Effector memory CD8-positive, alpha-beta T cell (primary cell): ENCODE data around the gene CPE.

Experiments
- ATAC-seq: fragments of 150-1000 bp; cut with Tn5 transposase; replicated peaks from 2 replicates; pipeline ENCODE4 v1.10.0; 2021; ENCODE audit warnings: mild to moderate bottlenecking, moderate library complexity
- DNase-seq, 3 experiments: peaks; one replicate each; pipeline ENCODE4 v3.0.0; 2021
- H3K27ac Mint-ChIP-seq, 2 donors: one replicate each; pipeline ENCODE4 v1.8.0; 2022; ENCODE audit warnings: mild to moderate bottlenecking in 2 of 2, mixed read lengths in 2 of 2, moderate library complexity in 2 of 2
- H3K27me3 Mint-ChIP-seq, 2 donors: one replicate each; pipeline ENCODE4 v1.8.0; 2022; ENCODE audit warnings: mixed read lengths in 2 of 2
- H3K36me3 Mint-ChIP-seq: one replicate; pipeline ENCODE4 v1.8.0; 2022; ENCODE audit warnings: mild to moderate bottlenecking, moderate library complexity, mixed read lengths; ENCODE audit not compliant: insufficient read depth
- H3K4me1 Mint-ChIP-seq, 2 donors: one replicate each; pipeline ENCODE4 v1.8.0; 2022; ENCODE audit warnings: low read depth in 2 of 2, mixed read lengths in 2 of 2
- H3K4me3 Mint-ChIP-seq, 2 donors: one replicate each; pipeline ENCODE4 v1.8.0; 2022; ENCODE audit warnings: mild to moderate bottlenecking in 2 of 2, mixed read lengths in 2 of 2, moderate library complexity in 2 of 2
- H3K9me3 Mint-ChIP-seq, 2 donors: one replicate each; pipeline ENCODE4 v1.8.0; 2022; ENCODE audit warnings: mixed read lengths in 2 of 2

The CPE gene

GRCh38 chr4:165351359-165352130, 27.3 kb upstream of the CPE start:
- Mint-ChIP-seq H3K9me3 (no peaks in the 10 kb centered on the region), H3K36me3 (no peaks in the 10 kb centered on the region), H3K4me1 (no peaks in the 10 kb centered on the region), H3K27ac (no peak overlapping the region), H3K4me3 (no peak overlapping the region), H3K27me3 (peaks cover 25 to 39% of the 10 kb centered on the region in 2 donors)
- no peak for DNase-seq
- no peak for ATAC-seq

GRCh38 chr4:165355900-165356300, 22.9 kb upstream of the CPE start:
- Mint-ChIP-seq H3K4me1 (no peaks in the 10 kb centered on the region), H3K9me3 (no peaks in the 10 kb centered on the region), H3K27ac (no peak overlapping the region), H3K27me3 (peaks cover 44 to 72% of the 10 kb centered on the region in 2 donors), H3K36me3 (no peaks in the 10 kb centered on the region), H3K4me3 (no peak overlapping the region)
- no peak for DNase-seq
- ATAC-seq = no peak

GRCh38 chr4:165359506-165359905, 19.3 kb upstream of the CPE start:
- H3K4me1 Mint-ChIP-seq = no peaks in the 10 kb centered on the region
- no peaks in the 10 kb centered on the region for H3K9me3 Mint-ChIP-seq
- no peaks in the 10 kb centered on the region for H3K36me3 Mint-ChIP-seq
- no peak overlapping the region for H3K4me3 Mint-ChIP-seq
- DNase-seq (no peak), ATAC-seq (no peak)
- peaks cover 39 to 67% of the 10 kb centered on the region in 2 donors for H3K27me3 Mint-ChIP-seq
- H3K27ac Mint-ChIP-seq = no peak overlapping the region

- Mint-ChIP-seq H3K27me3 (peaks cover 39 to 65% of the 10 kb centered on the region in 2 donors), H3K4me1 (no peaks in the 10 kb centered on the region), H3K9me3 (no peaks in the 10 kb centered on the region), H3K36me3 (no peaks in the 10 kb centered on the region), H3K4me3 (no peak overlapping the region), H3K27ac (no peak overlapping the region)
- ATAC-seq = no peak
- DNase-seq = no peak
These were observed 18.6 kb upstream of the CPE start for GRCh38 chr4:165360041-165360695.

GRCh38 chr4:165360985-165361670, 17.7 kb upstream of the CPE start:
- Mint-ChIP-seq H3K9me3 (no peaks in the 10 kb centered on the region), H3K4me1 (no peaks in the 10 kb centered on the region), H3K36me3 (no peaks in the 10 kb centered on the region), H3K4me3 (no peak overlapping the region), H3K27ac (no peak overlapping the region), H3K27me3 (peaks cover 39 to 57% of the 10 kb centered on the region in 2 donors)
- no peak for ATAC-seq
- DNase-seq = no peak

GRCh38 chr4:165361810-165362209, 17.0 kb upstream of the CPE start:
- ATAC-seq (no peak), DNase-seq (no peak)
- Mint-ChIP-seq H3K4me1 (no peaks in the 10 kb centered on the region), H3K4me3 (no peak overlapping the region), H3K27ac (no peak overlapping the region), H3K27me3 (peaks cover 39 to 57% of the 10 kb centered on the region in 2 donors), H3K36me3 (no peaks in the 10 kb centered on the region), H3K9me3 (no peaks in the 10 kb centered on the region)

GRCh38 chr4:165364452-165365080, 14.2 kb upstream of the CPE start:
- no peaks in the 10 kb centered on the region for H3K9me3 Mint-ChIP-seq
- DNase-seq (no peak), ATAC-seq (no peak)
- no peak overlapping the region for H3K4me3 Mint-ChIP-seq
- H3K4me1 Mint-ChIP-seq = no peaks in the 10 kb centered on the region
- H3K27me3 Mint-ChIP-seq = peaks cover 27 to 32% of the 10 kb centered on the region in 2 donors
- no peak overlapping the region for H3K27ac Mint-ChIP-seq
- H3K36me3 Mint-ChIP-seq = no peaks in the 10 kb centered on the region

GRCh38 chr4:165367040-165367439, 11.8 kb upstream of the CPE start:
- H3K4me1 Mint-ChIP-seq = no peaks in the 10 kb centered on the region
- H3K27ac Mint-ChIP-seq = no peak overlapping the region
- no peak overlapping the region for H3K4me3 Mint-ChIP-seq
- no peaks in the 10 kb centered on the region for H3K9me3 Mint-ChIP-seq
- peaks cover 6 to 10% of the 10 kb centered on the region in 2 donors for H3K27me3 Mint-ChIP-seq
- ATAC-seq (no peak), DNase-seq (no peak)
- no peaks in the 10 kb centered on the region for H3K36me3 Mint-ChIP-seq

GRCh38 chr4:165368114-165368513, 10.7 kb upstream of the CPE start:
- Mint-ChIP-seq H3K4me3 (no peak overlapping the region), H3K27ac (no peak overlapping the region), H3K36me3 (no peaks in the 10 kb centered on the region), H3K4me1 (no peaks in the 10 kb centered on the region), H3K27me3 (peaks cover 2 to 4% of the 10 kb centered on the region in 2 donors), H3K9me3 (no peaks in the 10 kb centered on the region)
- ATAC-seq = no peak
- no peak for DNase-seq

GRCh38 chr4:165368567-165368966, 10.2 kb upstream of the CPE start:
- no peaks in the 10 kb centered on the region for H3K36me3 Mint-ChIP-seq
- DNase-seq (no peak), ATAC-seq (no peak)
- no peaks in the 10 kb centered on the region for H3K9me3 Mint-ChIP-seq
- H3K4me3 Mint-ChIP-seq = no peak overlapping the region
- no peaks in the 10 kb centered on the region for H3K4me1 Mint-ChIP-seq
- peaks cover 0 to 1% of the 10 kb centered on the region in 2 donors for H3K27me3 Mint-ChIP-seq
- H3K27ac Mint-ChIP-seq = no peak overlapping the region

- DNase-seq = no peak
- Mint-ChIP-seq H3K4me1 (no peaks in the 10 kb centered on the region), H3K36me3 (no peaks in the 10 kb centered on the region), H3K4me3 (no peak overlapping the region), H3K9me3 (no peaks in the 10 kb centered on the region), H3K27me3 (peaks cover 9 to 11% of the 10 kb centered on the region in 2 donors), H3K27ac (no peak overlapping the region)
- no peak for ATAC-seq
These were observed 9.3 kb upstream of the CPE start for GRCh38 chr4:165369522-165369921.

- peaks cover 19 to 21% of the 10 kb centered on the region in 2 donors for H3K27me3 Mint-ChIP-seq
- H3K36me3 Mint-ChIP-seq = no peaks in the 10 kb centered on the region
- no peak overlapping the region for H3K27ac Mint-ChIP-seq
- no peak for ATAC-seq
- no peak overlapping the region for H3K4me3 Mint-ChIP-seq
- no peaks in the 10 kb centered on the region for H3K9me3 Mint-ChIP-seq
- no peak for DNase-seq
- H3K4me1 Mint-ChIP-seq = no peaks in the 10 kb centered on the region
These were observed 8.3 kb upstream of the CPE start for GRCh38 chr4:165370530-165370929.

GRCh38 chr4:165375465-165375864, 3.3 kb upstream of the CPE start:
- H3K4me3 Mint-ChIP-seq = no peak overlapping the region
- no peaks in the 10 kb centered on the region for H3K9me3 Mint-ChIP-seq
- H3K27ac Mint-ChIP-seq = no peak overlapping the region
- ATAC-seq = no peak
- H3K36me3 Mint-ChIP-seq = no peaks in the 10 kb centered on the region
- DNase-seq = no peak
- peaks cover 53 to 54% of the 10 kb centered on the region in 2 donors for H3K27me3 Mint-ChIP-seq
- peaks cover 0 to 2% of the 10 kb centered on the region in 2 donors for H3K4me1 Mint-ChIP-seq
